T47D (cell line): ENCODE results near the gene ENKUR.

Experiments
- DNase-seq, 2 experiments: peaks; one replicate each; pipeline versions ENCODE4 v3.0.0 to v3.0.0-alpha.2; 2011 to 2012; ENCODE audit warnings: low read depth in 1 of 2, low spot score in 1 of 2
- JUND ChIP-seq: IDR thresholded peaks from 2 replicates; pipeline ENCODE4 v1.6.1; 2012; ENCODE audit warnings: low read depth
- in situ Hi-C: cut with HindIII; loops from 2 replicates; pipeline ENCODE4 v1.10.0; 2016; ENCODE audit warnings: low sequenced_read_pairs, low pct_unique_long_range_greater_than_20kb

The ENKUR gene

GRCh38 chr10:24947304-24948097, 68.5 kb downstream of the ENKUR start:
- no peak for TF ChIP-seq JUND
- in situ Hi-C loops: no loop called here
- DNase-seq: no peak

DNA sequence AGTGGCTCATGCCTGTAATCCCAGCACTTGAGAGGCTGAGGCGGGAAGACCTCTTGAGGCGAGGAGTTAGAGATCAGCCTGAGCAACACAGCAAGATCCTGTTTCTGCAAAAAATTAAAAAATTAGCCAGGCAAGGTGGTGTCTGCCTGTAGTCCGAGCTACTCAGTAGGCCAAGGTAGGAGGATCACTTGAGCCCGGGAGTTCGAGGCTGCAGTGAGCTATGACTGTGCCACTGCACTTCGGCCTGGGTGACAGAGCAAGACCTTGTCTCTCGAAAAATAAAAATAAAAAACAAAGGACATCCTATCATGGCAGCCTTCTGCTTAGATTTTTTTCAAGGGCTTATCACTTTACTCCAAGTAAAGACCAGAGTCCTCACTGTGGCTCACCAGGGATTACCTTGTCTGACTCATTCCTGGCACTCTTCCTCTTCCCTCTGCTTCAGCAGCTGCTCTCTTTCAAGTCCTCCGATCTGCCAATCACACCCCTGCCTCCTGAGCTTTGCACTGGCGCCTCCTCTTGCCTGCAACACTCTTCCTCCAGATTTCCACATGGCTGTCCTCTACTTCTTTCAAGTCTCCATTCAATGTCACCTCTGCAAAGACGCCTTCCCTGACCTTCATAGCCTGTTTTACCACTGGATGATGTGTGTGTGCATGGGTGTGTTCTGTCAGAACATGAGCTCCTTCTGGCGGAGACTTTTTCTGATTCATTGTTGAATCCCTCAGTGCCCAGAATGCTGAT, 71.3 kb downstream of the ENKUR start:
- no peak for TF ChIP-seq JUND
- DNase-seq: no peak
- in situ Hi-C loops: no loop called here

DNA sequence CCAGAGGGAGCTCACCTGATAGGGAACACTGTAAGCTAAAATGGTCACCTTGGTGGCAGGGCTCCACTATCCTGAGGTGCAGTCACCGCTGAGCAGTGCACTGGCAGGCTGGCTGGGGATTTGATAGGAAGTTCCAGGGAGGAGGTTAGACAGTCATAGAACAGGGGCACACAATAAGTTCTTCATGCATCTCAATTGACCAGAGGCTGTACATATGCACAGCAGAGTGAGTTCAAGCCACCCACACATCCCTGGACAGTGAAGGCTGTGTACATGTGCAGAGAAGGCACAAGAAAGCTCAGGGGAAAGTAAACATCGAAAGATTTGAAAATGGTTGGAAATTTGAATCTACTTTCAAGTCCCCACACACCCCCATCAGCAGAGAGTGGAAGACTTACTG, 77.4 kb downstream of the ENKUR start:
- DNase-seq: no peak
- TF ChIP-seq JUND: no peak
- in situ Hi-C loops: no loop called here

DNA sequence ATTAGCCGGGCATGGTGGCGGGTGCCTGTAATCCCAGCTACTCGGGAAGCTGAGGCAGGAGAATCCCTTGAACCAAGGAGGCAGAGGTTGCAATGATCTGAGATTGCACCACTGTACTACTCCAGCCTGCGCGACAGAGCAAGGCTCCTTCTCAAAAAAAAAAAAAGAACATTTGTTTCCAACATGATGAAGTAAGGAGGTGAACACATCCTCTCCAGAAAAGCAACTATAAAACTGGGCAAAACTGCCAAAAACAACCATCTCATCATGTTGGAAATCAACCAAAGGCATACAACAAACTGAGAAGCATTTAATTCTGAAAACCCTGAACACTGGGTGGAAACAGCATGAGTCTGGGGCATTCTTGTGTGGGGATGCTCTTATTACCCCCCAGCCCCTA, 77.9 kb downstream of the ENKUR start:
- DNase-seq: no peak
- TF ChIP-seq JUND: no peak
- in situ Hi-C loops: no loop called here

GRCh38 chr10:24935504-24936292, 80.3 kb downstream of the ENKUR start:
- in situ Hi-C loops: no loop called here
- TF ChIP-seq JUND: no peak
- DNase-seq: no peak
